CD4-positive, alpha-beta T cell treated with Interleukin-21 for 1 hour (primary cell): ENCODE results near the gene LRRC15.

Source experiments
- DNase-seq: peaks from one replicate; pipeline ENCODE4 v3.0.0-alpha.2; 2020

LRRC15 gene

GRCh38 chr3:194369522-194370279 lies at the start of gene LRRC15:
Gene LRRC15, minus strand, starts transcription at chr3:194369743. Its CDS starts 8,700 bp downstream, at chr3:194361043.
- DNase-seq = no peak

- no peak for DNase-seq
Observed at GRCh38 chr3:194418671-194419070, 49.1 kb upstream of the LRRC15 start.

- DNase-seq = no peak
Observed at GRCh38 chr3:194407423-194407822, 37.9 kb upstream of the LRRC15 start.

GRCh38 chr3:194405766-194406165 lies 36.2 kb upstream of the LRRC15 start:
- no peak for DNase-seq

GRCh38 chr3:194404365-194405140 lies 35.0 kb upstream of the LRRC15 start:
- DNase-seq = peak; percentile 67

GRCh38 chr3:194401868-194402329 lies 32.4 kb upstream of the LRRC15 start:
- DNase-seq = no peak

GRCh38 chr3:194401346-194401745 lies 31.8 kb upstream of the LRRC15 start:
- DNase-seq = no peak

- no peak for DNase-seq
Observed at GRCh38 chr3:194399874-194400411, 30.4 kb upstream of the LRRC15 start.

GRCh38 chr3:194399166-194399565 lies 29.6 kb upstream of the LRRC15 start, which contains the start of gene GP5:
Gene GP5, minus strand, starts transcription at chr3:194399266. Its CDS starts 984 bp downstream, at chr3:194398282.
- DNase-seq = no peak

GRCh38 chr3:194397757-194398312 lies 28.3 kb upstream of the LRRC15 start:
- DNase-seq = peak; percentile 11

- DNase-seq = peak; percentile 30
Observed at GRCh38 chr3:194396859-194397756, 27.6 kb upstream of the LRRC15 start.

- no peak for DNase-seq
Observed at GRCh38 chr3:194396539-194396858, 27.0 kb upstream of the LRRC15 start.

- DNase-seq = peak; percentile 73
Observed at GRCh38 chr3:194395778-194396538, 26.4 kb upstream of the LRRC15 start.

- no peak for DNase-seq
Observed at GRCh38 chr3:194395212-194395611, 25.7 kb upstream of the LRRC15 start.

GRCh38 chr3:194392576-194392975 lies 23.0 kb upstream of the LRRC15 start:
- no peak for DNase-seq

GRCh38 chr3:194390835-194391234 lies 21.3 kb upstream of the LRRC15 start:
- DNase-seq = no peak

GRCh38 chr3:194389269-194389668 lies 19.7 kb upstream of the LRRC15 start:
- DNase-seq = no peak

GRCh38 chr3:194387926-194388418 lies 18.4 kb upstream of the LRRC15 start:
- no peak for DNase-seq

- no peak for DNase-seq
Observed at GRCh38 chr3:194387276-194387675, 17.7 kb upstream of the LRRC15 start.

GRCh38 chr3:194386648-194387047 lies 17.1 kb upstream of the LRRC15 start:
- no peak for DNase-seq

GRCh38 chr3:194386066-194386465 lies 16.5 kb upstream of the LRRC15 start:
- DNase-seq = no peak
